HCT116 (cell line): ENCODE results near the gene LYSMD3. TPM values are rescaled to one million over a fixed set of nuclear protein-coding genes. Genes with fewer than 3 reads are reported as not detected.

Experiments used
- ATAC-seq: fragments of 200-7000 bp; cut with Tn5 transposase; 2 replicates; pipeline ENCODE4 v1.9.1; 2020; ENCODE audit warnings: mild to moderate bottlenecking, moderate library complexity
- BruUV-seq: library from RNA; stranded (reverse); fragments of 400-500 nt; replicated peaks from 2 replicates; lab custom pipeline; 2021; lab: Mats Ljungman, UMichigan
- CTCF ChIA-PET: fragments of 300-600 bp; sonication (Branson Sonifier 250); formaldehyde crosslinking; loops from one replicate; lab custom pipeline; 2021; ENCODE audit warnings: antibody characterized with exemption; lab: Charles Lee
- POLR2A ChIA-PET: fragments of 300-600, 350-600 bp; sonication (Branson Sonifier 250); formaldehyde crosslinking; loops from one replicate; lab custom pipeline; 2021; ENCODE audit warnings: antibody characterized with exemption; lab: Charles Lee
- RAD21 ChIA-PET, 2 experiments: fragments of 300-600 bp; sonication (Branson Sonifier 250); formaldehyde crosslinking; loops; one replicate each; lab custom pipeline; 2023; ENCODE audit warnings: low total read pairs in 2 of 2; ENCODE audit not compliant: uncharacterized antibody in 2 of 2, unreplicated experiment in 2 of 2, low non-redundant PET in 1 of 2; lab: Charles Lee
- DNase-seq: peaks from one replicate; pipeline ENCODE4 v3.0.0-alpha.2; 2010; ENCODE audit warnings: low read depth, low spot score
- H2AFZ ChIP-seq: fragments of 200-600 bp; shearing (Covaris generic), sonication (generic); 2 replicates; pipeline ENCODE4 v1.6.1; 2017; ENCODE audit warnings: low read depth, mixed run types, mixed read lengths, antibody characterized with exemption, low read length; ENCODE audit not compliant: poor library complexity, severe bottlenecking
- H3K27ac ChIP-seq: 2 replicates; pipeline ENCODE4 v1.5.1; 2012; ENCODE audit warnings: low read depth, low read length
- H3K27me3 ChIP-seq: fragments of 200-600 bp; sonication (generic); 2 replicates; pipeline ENCODE4 v1.6.1; 2016; ENCODE audit warnings: mixed run types, low read length, mixed read lengths; ENCODE audit not compliant: insufficient read depth
- H3K36me3 ChIP-seq, 2 experiments: fragments of 200-500 bp in 1 of 2; fragments of 200-600 bp in 1 of 2; sonication (Bioruptor generic) in 1 of 2; sonication (generic) in 1 of 2; 2 replicates each; pipeline versions ENCODE4 v1.5.1 to v1.6.1; 2014 to 2016; ENCODE audit warnings: low read length in 2 of 2, inconsistent platforms in 1 of 2, mixed read lengths in 1 of 2, mixed run types in 1 of 2; ENCODE audit not compliant: insufficient read depth in 2 of 2, control insufficient read depth in 1 of 2
- H3K4me1 ChIP-seq, 2 experiments: fragments of 200-600 bp in 1 of 2; sonication (generic) in 1 of 2; 2 replicates each; pipeline versions ENCODE4 v1.5.1 to v1.6.1; 2012 to 2017; ENCODE audit warnings: low read length in 2 of 2, inconsistent platforms in 1 of 2, mild to moderate bottlenecking in 1 of 2, mixed read lengths in 1 of 2, mixed run types in 1 of 2, moderate library complexity in 1 of 2; ENCODE audit not compliant: insufficient read depth in 2 of 2, control insufficient read depth in 1 of 2
- H3K4me2 ChIP-seq: fragments of 200-600 bp; sonication (generic); 2 replicates; pipeline ENCODE4 v1.6.1; 2017; ENCODE audit warnings: mixed run types, low read length, mixed read lengths
- H3K4me3 ChIP-seq, 2 experiments: fragments of 200-600 bp in 1 of 2; sonication (generic) in 1 of 2; replicated peaks in 1 of 2; 2 replicates each; pipeline ENCODE4 v1.5.1; 2011 to 2016; ENCODE audit warnings: low read length in 2 of 2, control low read depth in 1 of 2, low read depth in 1 of 2, mild to moderate bottlenecking in 1 of 2, mixed read lengths in 1 of 2, mixed run types in 1 of 2
- H3K79me2 ChIP-seq: fragments of 200-600 bp; sonication (generic); 2 replicates; pipeline ENCODE4 v1.6.1; 2017; ENCODE audit warnings: mild to moderate bottlenecking, mixed run types, low read length, moderate library complexity, mixed read lengths; ENCODE audit not compliant: insufficient read depth
- H3K9ac ChIP-seq: fragments of 200-600 bp; sonication (generic); 2 replicates; pipeline ENCODE4 v1.6.1; 2016; ENCODE audit warnings: low read length, mixed read lengths
- H3K9me2 ChIP-seq: fragments of 200-600 bp; sonication (generic), shearing (Covaris generic); 2 replicates; pipeline ENCODE4 v1.6.1; 2017; ENCODE audit warnings: mixed run types, mild to moderate bottlenecking, moderate library complexity; ENCODE audit not compliant: insufficient read depth
- H3K9me3 ChIP-seq, 2 experiments: fragments of 200-500 bp in 1 of 2; fragments of 200-600 bp in 1 of 2; sonication (Bioruptor generic) in 1 of 2; sonication (generic) in 1 of 2; 2 replicates each; pipeline ENCODE4 v1.6.1; 2014 to 2017; ENCODE audit warnings: low read length in 2 of 2, mixed read lengths in 2 of 2, inconsistent platforms in 1 of 2, low read depth in 1 of 2, mild to moderate bottlenecking in 1 of 2, mixed run types in 1 of 2, moderate library complexity in 1 of 2; ENCODE audit not compliant: control insufficient read depth in 1 of 2, insufficient read depth in 1 of 2
- H4K20me1 ChIP-seq: fragments of 200-600 bp; sonication (generic), shearing (Covaris generic); 2 replicates; pipeline ENCODE4 v1.6.1; 2017; ENCODE audit warnings: mixed run types, mild to moderate bottlenecking, moderate library complexity; ENCODE audit not compliant: insufficient read depth
- CBX3 ChIP-seq: IDR thresholded peaks from 2 replicates; pipeline ENCODE4 v1.6.1; 2012; ENCODE audit warnings: low read depth
- CEBPB ChIP-seq: IDR thresholded peaks from 2 replicates; pipeline ENCODE4 v1.6.1; 2012; ENCODE audit warnings: low read depth
- EGR1 ChIP-seq: IDR thresholded peaks from 2 replicates; pipeline ENCODE4 v1.6.1; 2012; ENCODE audit warnings: low read depth
- EZH2phosphoT487 ChIP-seq: fragments of 200-600 bp; IDR thresholded peaks from 2 replicates; pipeline ENCODE4 v1.6.1; 2018; ENCODE audit warnings: antibody characterized with exemption, borderline replicate concordance
- POLR2AphosphoS5 ChIP-seq: IDR thresholded peaks from 2 replicates; pipeline ENCODE4 v1.6.1; 2011; ENCODE audit warnings: mild to moderate bottlenecking, low read depth, low read length, moderate library complexity
- SIN3A ChIP-seq: IDR thresholded peaks from 2 replicates; pipeline ENCODE4 v1.6.1; 2012; ENCODE audit warnings: low read depth
- SP1 ChIP-seq: IDR thresholded peaks from 2 replicates; pipeline ENCODE4 v1.6.1; 2012; ENCODE audit warnings: low read depth
- SRF ChIP-seq: IDR thresholded peaks from 2 replicates; pipeline ENCODE4 v1.6.1; 2012; ENCODE audit warnings: low read depth
- TCF7L2 ChIP-seq: IDR thresholded peaks from 2 replicates; pipeline ENCODE4 v1.7.0; 2011; ENCODE audit warnings: borderline replicate concordance, inconsistent platforms; ENCODE audit not compliant: insufficient read depth, insufficient read length; ENCODE audit errors: extremely low read depth
- ZFX ChIP-seq: fragments of 450-650 bp; IDR thresholded peaks from 2 replicates; pipeline ENCODE4 v1.6.1; 2017
- ZNF274 ChIP-seq: fragments of 200-500 bp; sonication (Bioruptor generic); IDR thresholded peaks from 2 replicates; pipeline ENCODE4 v1.6.1; 2014; ENCODE audit warnings: mild to moderate bottlenecking, low read depth, low read length, inconsistent platforms
- intact Hi-C: fragments of 100-400 bp; cut with micrococcal nuclease; formaldehyde crosslinking; loops from 2 replicates; pipeline ENCODE4 v1.10.0; 2022
- total RNA-seq: library from RNA; stranded (reverse); gene quantifications from one replicate; pipeline ENCODE4 v1.2.1, GENCODE V29; 2021; ENCODE audit not compliant: unreplicated experiment

Gene LYSMD3
- total RNA-seq, 1 experiment from 2014 or later = 18.0 TPM

- Histone ChIP-seq H3K4me2 (no peak overlapping the region), H3K9me2 (no peaks in the 10 kb centered on the region), H3K27ac (no peak overlapping the region), H4K20me1 (no peaks in the 10 kb centered on the region), H3K36me3 (no peaks in the 10 kb centered on the region), H3K9ac (no peak overlapping the region), H2AFZ (no peak overlapping the region), H3K27me3 (no peaks in the 10 kb centered on the region), H3K9me3 (no peaks in the 10 kb centered on the region), H3K79me2 (no peaks in the 10 kb centered on the region), H3K4me3 (no peak overlapping the region), H3K4me1 (no peaks in the 10 kb centered on the region; a peak in 1 of 4 replicates)
- intact Hi-C loops = no loop called here
- TF ChIP-seq CBX3 (no peak), TCF7L2 (no peak), CEBPB (no peak), SIN3A (no peak), ZNF274 (no peak), SP1 (no peak), SRF (no peak), EGR1 (no peak), ZFX (no peak), POLR2AphosphoS5 (no peak)
- CTCF ChIA-PET = no interaction called here
- DNase-seq (no peak), ATAC-seq (no peak)
- POLR2A ChIA-PET = no interaction called here
- RAD21 ChIA-PET = no interaction called here
- BruUV-seq = no TSS peak
Measured at GRCh38 chr5:90562341-90562740, 33.0 kb upstream of the LYSMD3 start.

- H3K36me3 ChIP-seq = no peaks in the 10 kb centered on the region
- ChIA-PET RAD21 (no interaction called here), POLR2A (no interaction called here), CTCF (no interaction called here)
- no peaks in the 10 kb centered on the region for H3K9me3 ChIP-seq
- H3K79me2 ChIP-seq = no peaks in the 10 kb centered on the region
- no peak overlapping the region for H3K4me2 ChIP-seq
- no peaks in the 10 kb centered on the region for H4K20me1 ChIP-seq
- H3K27ac ChIP-seq = no peak overlapping the region
- no TSS peak for BruUV-seq
- H3K4me1 ChIP-seq = no peaks in the 10 kb centered on the region; a peak in 1 of 4 replicates
- no peak overlapping the region for H3K4me3 ChIP-seq
- H2AFZ ChIP-seq = no peak overlapping the region
- no peak overlapping the region for H3K9ac ChIP-seq
- H3K27me3 ChIP-seq = no peaks in the 10 kb centered on the region
- DNase-seq (no peak), ATAC-seq (no peak)
- H3K9me2 ChIP-seq = no peaks in the 10 kb centered on the region
- intact Hi-C loops = no loop called here
- TF ChIP-seq EZH2phosphoT487 = no peak
- TF ChIP-seq TCF7L2 = no peak
Measured at GRCh38 chr5:90561766-90562165, 32.4 kb upstream of the LYSMD3 start.
